ENCODE measurements around the gene TXNRD1.

TXNRD1 gene

DNA sequence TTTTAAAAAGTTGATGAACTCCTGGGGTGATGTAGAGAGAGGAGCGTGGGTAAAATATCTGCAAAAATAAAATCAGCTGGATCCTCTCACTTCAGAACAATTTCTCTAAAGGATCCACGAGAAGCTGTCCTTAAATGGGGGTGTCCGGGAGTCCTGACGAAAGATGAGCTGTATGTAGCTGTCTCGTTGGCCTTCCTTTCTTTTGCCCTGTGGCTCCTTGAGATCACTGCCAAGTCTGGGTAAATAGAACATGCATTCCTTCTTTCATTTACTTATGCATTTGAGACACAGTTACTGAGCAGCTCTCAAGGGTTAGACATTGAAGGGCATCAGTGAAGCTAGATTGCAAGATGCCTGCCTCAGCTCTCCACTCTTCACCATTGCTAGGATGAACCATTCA lies 35.2 kb upstream of the TXNRD1 start:
- Mint-ChIP-seq H3K27ac (no peak overlapping the region), H3K27me3 (ENCODE audit: low read depth) (no peaks in the 10 kb centered on the region)

GRCh38 chr12:104181313-104181712 lies 34.3 kb upstream of the TXNRD1 start:
- peaks cover 17% of the 10 kb centered on the region for H3K4me1 Mint-ChIP-seq
- H3K27ac Mint-ChIP-seq = no peak overlapping the region
- no peak overlapping the region for H3K4me3 Mint-ChIP-seq
- no peaks in the 10 kb centered on the region for H3K36me3 Mint-ChIP-seq (ENCODE audit: low read depth)
- H3K9me3 Mint-ChIP-seq = peaks cover 16% of the 10 kb centered on the region
- no peaks in the 10 kb centered on the region for H3K27me3 Mint-ChIP-seq (ENCODE audit: low read depth)
- TF ChIP-seq, protein P1, sequence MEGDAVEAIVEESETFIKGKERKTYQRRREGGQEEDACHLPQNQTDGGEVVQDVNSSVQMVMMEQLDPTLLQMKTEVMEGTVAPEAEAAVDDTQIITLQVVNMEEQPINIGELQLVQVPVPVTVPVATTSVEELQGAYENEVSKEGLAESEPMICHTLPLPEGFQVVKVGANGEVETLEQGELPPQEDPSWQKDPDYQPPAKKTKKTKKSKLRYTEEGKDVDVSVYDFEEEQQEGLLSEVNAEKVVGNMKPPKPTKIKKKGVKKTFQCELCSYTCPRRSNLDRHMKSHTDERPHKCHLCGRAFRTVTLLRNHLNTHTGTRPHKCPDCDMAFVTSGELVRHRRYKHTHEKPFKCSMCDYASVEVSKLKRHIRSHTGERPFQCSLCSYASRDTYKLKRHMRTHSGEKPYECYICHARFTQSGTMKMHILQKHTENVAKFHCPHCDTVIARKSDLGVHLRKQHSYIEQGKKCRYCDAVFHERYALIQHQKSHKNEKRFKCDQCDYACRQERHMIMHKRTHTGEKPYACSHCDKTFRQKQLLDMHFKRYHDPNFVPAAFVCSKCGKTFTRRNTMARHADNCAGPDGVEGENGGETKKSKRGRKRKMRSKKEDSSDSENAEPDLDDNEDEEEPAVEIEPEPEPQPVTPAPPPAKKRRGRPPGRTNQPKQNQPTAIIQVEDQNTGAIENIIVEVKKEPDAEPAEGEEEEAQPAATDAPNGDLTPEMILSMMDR (IDR thresholded peaks at IDR 0.05; ENCODE audit: unreplicated experiment in 3 of 3) = no peak

More for the DNA sequence above, 35.2 kb upstream of the TXNRD1 start:
- no peak overlapping the region for H3K4me3 Mint-ChIP-seq
- H3K4me1 Mint-ChIP-seq = peaks cover 17% of the 10 kb centered on the region
- peaks cover 13% of the 10 kb centered on the region for H3K9me3 Mint-ChIP-seq
- no peaks in the 10 kb centered on the region for H3K36me3 Mint-ChIP-seq (ENCODE audit: low read depth)
- TF ChIP-seq, protein P1 (IDR thresholded peaks at IDR 0.05; ENCODE audit: unreplicated experiment in 3 of 3) = no peak

- Mint-ChIP-seq H3K27me3 (ENCODE audit: low read depth) (no peaks in the 10 kb centered on the region), H3K27ac (no peak overlapping the region), H3K4me3 (no peak overlapping the region), H3K9me3 (peaks cover 16% of the 10 kb centered on the region), H3K36me3 (ENCODE audit: low read depth) (no peaks in the 10 kb centered on the region), H3K4me1 (peaks cover 15% of the 10 kb centered on the region)
- TF ChIP-seq, protein P1 (IDR thresholded peaks at IDR 0.05; ENCODE audit: unreplicated experiment in 3 of 3) = no peak
Observed at GRCh38 chr12:104182144-104182543, 33.4 kb upstream of the TXNRD1 start.

- H3K27me3 Mint-ChIP-seq (ENCODE audit: low read depth) = no peaks in the 10 kb centered on the region
- no peak overlapping the region for H3K4me3 Mint-ChIP-seq
- TF ChIP-seq, protein P1 (IDR thresholded peaks at IDR 0.05; ENCODE audit: unreplicated experiment in 3 of 3) = no peak
- H3K36me3 Mint-ChIP-seq (ENCODE audit: low read depth) = no peaks in the 10 kb centered on the region
- peaks cover 9% of the 10 kb centered on the region for H3K4me1 Mint-ChIP-seq
- H3K27ac Mint-ChIP-seq = no peak overlapping the region
- peaks cover 20% of the 10 kb centered on the region for H3K9me3 Mint-ChIP-seq
Observed at GRCh38 chr12:104182621-104183378, 32.8 kb upstream of the TXNRD1 start.

DNA sequence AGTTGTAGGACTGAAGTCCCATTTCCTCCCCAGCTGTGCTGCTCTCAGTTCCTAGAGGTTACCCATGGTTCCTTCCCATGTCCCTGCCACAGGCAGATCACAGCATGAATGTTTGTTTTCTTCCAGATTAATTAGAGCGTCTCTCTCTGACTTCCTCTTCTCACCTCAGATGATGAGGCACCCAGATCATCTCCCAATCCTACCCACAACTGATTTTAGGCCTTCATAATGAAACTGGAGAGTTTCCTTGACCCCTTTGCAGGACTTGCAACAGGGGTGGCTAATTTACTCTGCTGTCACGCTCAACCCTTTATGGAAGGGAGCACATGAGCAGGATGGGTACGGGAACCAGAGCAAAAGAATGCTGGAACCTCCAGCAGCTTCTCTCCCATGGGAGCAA lies 32.1 kb upstream of the TXNRD1 start:
- Mint-ChIP-seq H3K9me3 (peaks cover 20% of the 10 kb centered on the region), H3K4me3 (no peak overlapping the region), H3K36me3 (ENCODE audit: low read depth) (no peaks in the 10 kb centered on the region), H3K27me3 (ENCODE audit: low read depth) (no peaks in the 10 kb centered on the region), H3K27ac (no peak overlapping the region), H3K4me1 (peaks cover 2% of the 10 kb centered on the region)
- TF ChIP-seq, protein P1 (IDR thresholded peaks at IDR 0.05; ENCODE audit: unreplicated experiment in 3 of 3) = no peak
